Bronchial epithelial cell (primary cell): ENCODE data around the gene UFSP1. TPM values are rescaled to one million over a fixed set of nuclear protein-coding genes. Genes with fewer than 3 reads are reported as not detected.
"Not testable (repeated sequence)": the region's sequence is repeated elsewhere in the genome, so short reads cannot be mapped to it uniquely, and the experiment has no call there.

ENCODE experiments used
- DNase-seq: peaks from one replicate; pipeline ENCODE4 v3.0.0-alpha.2; 2010; ENCODE audit warnings: low read depth
- FAIRE-seq: peaks from 2 replicates; lab custom pipeline; 2011; peaks lifted over from hg19 to GRCh38; lab: Jason Lieb, UNC
- H3K27me3 ChIP-seq: 2 replicates; pipeline ENCODE4 v1.5.1; 2011; ENCODE audit warnings: low read length; ENCODE audit not compliant: control insufficient read depth, insufficient read depth
- H3K36me3 ChIP-seq: 2 replicates; pipeline ENCODE4 v1.5.1; 2011; ENCODE audit warnings: low read length; ENCODE audit not compliant: control insufficient read depth, insufficient read depth
- H3K4me3 ChIP-seq: 2 replicates; pipeline ENCODE4 v1.5.1; 2011; ENCODE audit warnings: mild to moderate bottlenecking, low read depth, low read length, control low read depth
- CTCF ChIP-seq: IDR thresholded peaks from 2 replicates; pipeline ENCODE4 v1.5.1; 2011; ENCODE audit warnings: mild to moderate bottlenecking, moderate library complexity, low read length, control low read depth, inconsistent platforms; ENCODE audit not compliant: insufficient read depth, severe bottlenecking
- total RNA-seq: library from RNA; depleted of rRNA; stranded (reverse); fragments of >200 nt; gene quantifications from 2 replicates; pipeline ENCODE4 v1.2.1, GENCODE V29; 2014

UFSP1 gene
- total RNA-seq, 1 donor from 2014 or later = 4.2 TPM

- no peak overlapping the region for H3K4me3 ChIP-seq
- no peaks in the 10 kb centered on the region for H3K27me3 ChIP-seq
- no peak for TF ChIP-seq CTCF
- FAIRE-seq (no peak), DNase-seq (peak; percentile 81)
- H3K36me3 ChIP-seq = no peaks in the 10 kb centered on the region
Measured at GRCh38 chr7:100914879-100915447, 25.4 kb upstream of the UFSP1 start.

GRCh38 chr7:100914208-100914878 is 24.8 kb upstream of the UFSP1 start:
- Histone ChIP-seq H3K36me3 (no peaks in the 10 kb centered on the region), H3K4me3 (no peak overlapping the region), H3K27me3 (no peaks in the 10 kb centered on the region)
- FAIRE-seq (peak; percentile 36), DNase-seq (no peak)
- TF ChIP-seq CTCF = no peak

GRCh38 chr7:100911484-100911883 is 22.0 kb upstream of the UFSP1 start:
- DNase-seq = no peak
- no peak for FAIRE-seq
- Histone ChIP-seq H3K4me3 (no peak overlapping the region), H3K36me3 (no peaks in the 10 kb centered on the region), H3K27me3 (no peaks in the 10 kb centered on the region)
- no peak for TF ChIP-seq CTCF

GRCh38 chr7:100910443-100910842 is 20.9 kb upstream of the UFSP1 start:
- H3K36me3 ChIP-seq, H3K4me3 ChIP-seq, DNase-seq, H3K27me3 ChIP-seq, FAIRE-seq: not testable (repeated sequence)

- Histone ChIP-seq H3K36me3 (no peaks in the 10 kb centered on the region), H3K27me3 (no peaks in the 10 kb centered on the region), H3K4me3 (no peak overlapping the region)
- DNase-seq (no peak), FAIRE-seq (no peak)
- TF ChIP-seq CTCF = no peak
Measured at GRCh38 chr7:100908512-100908911, 19.0 kb upstream of the UFSP1 start.

- Histone ChIP-seq H3K4me3 (no peak overlapping the region), H3K27me3 (peaks cover 2% of the 10 kb centered on the region), H3K36me3 (no peaks in the 10 kb centered on the region)
- no peak for DNase-seq
- TF ChIP-seq CTCF = no peak
- no peak for FAIRE-seq
Measured at GRCh38 chr7:100902638-100903037, 13.1 kb upstream of the UFSP1 start.
